Activated CD8-positive, alpha-beta memory T cell treated with anti-CD3 and anti-CD28 coated beads, Interleukin-2, amount 50 U/mL, for 1 hour (primary cell): ENCODE measurements around the gene STPG4.
"Not testable (repeated sequence)": the region's sequence is repeated elsewhere in the genome, so short reads cannot be mapped to it uniquely, and the experiment has no call there.

ENCODE experiments used
- DNase-seq: peaks from one replicate; pipeline ENCODE4 v3.0.0-alpha.2; 2020; ENCODE audit errors: extremely low read depth

STPG4 gene

GRCh38 chr2:47155091-47155876, at the start of gene STPG4:
Gene STPG4 (minus strand): TSS chr2:47155308. CDS start chr2:47155251, 57 bp downstream.
- DNase-seq: no peak

GRCh38 chr2:47204691-47205090, 49.6 kb upstream of the STPG4 start:
- no peak for DNase-seq

- DNase-seq: no peak
Observed at GRCh38 chr2:47203995-47204394, 48.9 kb upstream of the STPG4 start.

- DNase-seq: no peak
Observed at GRCh38 chr2:47201224-47201623, 46.1 kb upstream of the STPG4 start.

GRCh38 chr2:47198985-47199451, 43.9 kb upstream of the STPG4 start:
- DNase-seq: no peak

- no peak for DNase-seq
Observed at GRCh38 chr2:47196499-47196898, 41.4 kb upstream of the STPG4 start.

- no peak for DNase-seq
Observed at GRCh38 chr2:47196046-47196445, 40.9 kb upstream of the STPG4 start.

GRCh38 chr2:47195148-47195547, 40.0 kb upstream of the STPG4 start:
- DNase-seq: no peak

GRCh38 chr2:47194410-47194809, 39.3 kb upstream of the STPG4 start:
- no peak for DNase-seq

- no peak for DNase-seq
Observed at GRCh38 chr2:47193607-47194006, 38.5 kb upstream of the STPG4 start.

- DNase-seq: no peak
Observed at GRCh38 chr2:47190188-47190881, 35.2 kb upstream of the STPG4 start.

GRCh38 chr2:47189635-47190034, 34.5 kb upstream of the STPG4 start:
- DNase-seq: no peak

GRCh38 chr2:47187069-47187468, 32.0 kb upstream of the STPG4 start:
- DNase-seq: no peak

GRCh38 chr2:47186351-47186750, 31.2 kb upstream of the STPG4 start:
- no peak for DNase-seq

GRCh38 chr2:47185098-47185497, 30.0 kb upstream of the STPG4 start:
- DNase-seq: not testable (repeated sequence)

GRCh38 chr2:47181176-47181575, 26.1 kb upstream of the STPG4 start:
- no peak for DNase-seq

GRCh38 chr2:47180531-47180930, 25.4 kb upstream of the STPG4 start:
- DNase-seq: no peak

GRCh38 chr2:47179388-47179787, 24.3 kb upstream of the STPG4 start:
- DNase-seq: no peak

GRCh38 chr2:47178341-47178740, 23.2 kb upstream of the STPG4 start:
- no peak for DNase-seq

- DNase-seq: no peak
Observed at GRCh38 chr2:47177043-47177565, 22.0 kb upstream of the STPG4 start.

GRCh38 chr2:47174733-47175361, 19.7 kb upstream of the STPG4 start:
- peak; percentile 16 for DNase-seq

- no peak for DNase-seq
Observed at GRCh38 chr2:47173986-47174732, 19.1 kb upstream of the STPG4 start.
